Dedifferentiated amniotic fluid mesenchymal stem cell (primary cell): ENCODE data around the gene OSGIN1.
A peak's percentile ranks its signal among the peaks of the same experiment; 100 is the strongest.
"Not testable (repeated sequence)": the region's sequence is repeated elsewhere in the genome, so short reads cannot be mapped to it uniquely, and the experiment has no call there.

Experiments used
- DNase-seq: peaks from one replicate; pipeline ENCODE4 v3.0.0-alpha.2; 2016; ENCODE audit errors: extremely low spot score

The OSGIN1 gene

DNA sequence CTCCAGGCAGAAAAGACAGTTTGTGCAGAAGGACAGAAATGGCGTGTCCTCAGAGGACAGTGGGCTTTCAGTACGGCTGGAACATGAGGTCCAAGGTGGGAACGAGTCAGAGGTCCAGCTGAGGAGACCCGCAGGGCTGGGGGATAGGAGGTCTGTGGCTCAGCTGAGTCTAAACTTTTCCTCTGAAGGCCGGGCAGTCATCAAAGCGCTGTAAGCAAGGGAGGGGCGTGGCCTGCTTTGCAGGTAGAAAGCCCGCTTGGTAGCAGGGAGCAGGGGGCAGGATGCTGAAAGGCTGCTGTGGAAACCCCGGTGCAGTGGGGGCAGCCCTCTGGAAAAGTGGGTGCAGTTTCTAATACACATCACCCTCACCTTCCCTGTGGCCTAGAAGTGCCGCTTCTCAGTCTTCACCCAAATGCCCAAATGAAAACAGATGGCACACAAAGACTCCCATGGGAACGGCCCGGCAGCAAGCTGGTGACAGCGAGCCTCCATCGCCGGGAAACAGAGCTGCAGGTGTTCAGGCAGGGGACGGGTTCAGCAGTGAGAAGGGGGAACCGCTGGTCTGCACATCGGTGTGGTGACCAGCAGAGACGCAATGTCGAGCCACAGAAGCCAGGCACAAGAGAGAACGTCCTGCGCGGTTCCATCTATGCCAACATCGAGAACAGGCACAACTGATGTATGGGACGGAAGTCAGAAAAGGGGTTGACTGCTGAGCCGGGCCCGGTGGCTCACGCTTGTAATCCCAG, 12.2 kb upstream of the OSGIN1 start:
- DNase-seq = no peak

DNA sequence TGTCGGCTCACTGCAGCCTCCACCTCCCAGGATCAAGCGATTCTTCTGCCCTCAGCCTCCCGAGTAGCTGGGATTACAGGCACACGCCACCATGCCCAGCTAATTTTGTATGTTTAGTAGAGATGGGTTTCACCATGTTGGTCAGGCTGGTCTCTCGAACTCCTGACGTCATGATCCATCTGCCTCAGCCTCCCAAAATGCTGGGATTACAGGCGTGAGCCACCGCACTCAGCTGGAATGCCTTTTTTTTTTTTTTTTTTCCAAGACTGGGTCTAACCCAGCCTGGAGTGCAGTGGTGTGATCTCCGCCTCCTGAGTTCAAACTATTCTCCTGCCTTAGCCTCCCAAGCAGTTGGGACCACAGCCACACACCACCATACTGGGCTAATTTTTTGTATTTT, 11.5 kb upstream of the OSGIN1 start:
- not testable (repeated sequence) for DNase-seq

DNA sequence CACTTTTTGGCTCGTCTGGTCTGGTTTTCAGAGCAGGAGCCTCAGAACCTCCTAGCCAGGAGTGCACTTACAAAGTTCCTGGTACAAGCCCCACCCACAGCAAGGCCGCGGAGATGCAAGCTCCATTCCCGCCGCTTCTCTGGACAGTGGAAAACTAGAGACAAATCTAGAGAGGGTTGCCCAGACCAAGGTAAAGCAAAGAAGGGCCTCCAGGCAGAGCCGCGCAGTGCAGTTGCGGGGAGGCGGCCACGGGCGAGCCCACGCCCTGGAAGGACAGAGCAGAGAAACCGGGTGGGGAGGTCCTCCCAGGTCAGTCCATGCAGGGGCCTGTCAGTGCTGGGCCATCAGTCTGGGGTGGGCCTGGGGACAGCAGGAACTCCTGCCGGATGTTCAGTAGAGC, 11.0 kb upstream of the OSGIN1 start:
- DNase-seq = no peak

GRCh38 chr16:83942815-83943515, 10.1 kb upstream of the OSGIN1 start:
- no peak for DNase-seq

DNA sequence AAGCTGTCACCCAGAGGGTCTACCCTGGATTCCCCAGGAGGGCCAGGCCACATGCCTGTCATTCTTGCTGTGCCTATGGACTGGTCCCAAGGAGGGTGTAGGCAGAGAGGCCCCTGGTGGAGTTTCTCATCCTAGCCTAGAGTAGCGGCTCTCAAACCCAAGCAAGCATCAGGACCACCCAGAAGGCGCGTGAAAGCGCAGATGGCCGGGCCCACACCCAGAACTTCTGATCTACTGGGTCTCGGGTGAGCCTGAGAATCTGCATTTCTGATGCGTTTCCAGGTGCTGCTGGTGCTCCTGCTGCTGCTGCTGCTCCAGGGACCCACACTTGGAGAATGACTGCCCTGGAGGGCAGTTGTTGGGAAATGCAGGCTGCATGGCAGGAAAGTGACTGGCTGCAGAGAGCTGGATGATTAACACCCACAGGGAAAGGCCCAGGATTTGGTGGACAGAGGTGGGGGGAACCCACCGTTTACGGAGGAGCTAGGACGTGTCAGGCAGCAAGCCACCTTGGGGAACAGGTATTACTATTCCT, 9.5 kb upstream of the OSGIN1 start:
- no peak for DNase-seq

- no peak for DNase-seq
Measured at GRCh38 chr16:83945587-83945986, 7.5 kb upstream of the OSGIN1 start.

DNA sequence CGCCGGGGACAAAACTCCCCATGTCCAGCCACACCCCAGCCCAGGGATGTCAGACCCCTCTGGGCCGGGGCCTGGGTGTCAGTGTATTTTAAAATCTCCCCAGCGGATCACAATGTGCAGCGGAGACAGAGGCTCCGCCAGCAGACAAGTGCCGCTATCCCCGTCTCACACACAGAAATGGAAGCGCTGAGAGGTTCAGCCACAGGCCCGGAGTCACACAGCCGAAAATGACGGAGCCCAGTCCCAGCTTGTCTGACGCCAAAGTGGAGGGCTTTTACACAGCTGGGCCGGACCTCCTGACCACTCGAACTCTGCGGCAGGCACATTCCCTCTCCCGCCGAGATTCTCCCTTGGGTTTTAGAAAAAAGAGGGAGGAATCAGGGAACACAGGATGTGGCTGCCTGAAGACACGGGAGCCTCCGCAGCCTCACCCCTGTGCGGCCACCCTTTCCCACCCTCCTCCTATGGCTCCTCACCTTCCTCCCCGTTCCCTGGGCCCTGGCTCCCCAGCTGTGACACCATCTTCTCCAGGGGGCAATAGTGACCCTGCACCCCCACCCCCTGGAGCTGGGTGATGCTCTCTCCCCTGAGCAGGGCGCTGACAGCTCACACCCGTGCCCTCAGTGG, 6.8 kb upstream of the OSGIN1 start:
- DNase-seq = no peak

DNA sequence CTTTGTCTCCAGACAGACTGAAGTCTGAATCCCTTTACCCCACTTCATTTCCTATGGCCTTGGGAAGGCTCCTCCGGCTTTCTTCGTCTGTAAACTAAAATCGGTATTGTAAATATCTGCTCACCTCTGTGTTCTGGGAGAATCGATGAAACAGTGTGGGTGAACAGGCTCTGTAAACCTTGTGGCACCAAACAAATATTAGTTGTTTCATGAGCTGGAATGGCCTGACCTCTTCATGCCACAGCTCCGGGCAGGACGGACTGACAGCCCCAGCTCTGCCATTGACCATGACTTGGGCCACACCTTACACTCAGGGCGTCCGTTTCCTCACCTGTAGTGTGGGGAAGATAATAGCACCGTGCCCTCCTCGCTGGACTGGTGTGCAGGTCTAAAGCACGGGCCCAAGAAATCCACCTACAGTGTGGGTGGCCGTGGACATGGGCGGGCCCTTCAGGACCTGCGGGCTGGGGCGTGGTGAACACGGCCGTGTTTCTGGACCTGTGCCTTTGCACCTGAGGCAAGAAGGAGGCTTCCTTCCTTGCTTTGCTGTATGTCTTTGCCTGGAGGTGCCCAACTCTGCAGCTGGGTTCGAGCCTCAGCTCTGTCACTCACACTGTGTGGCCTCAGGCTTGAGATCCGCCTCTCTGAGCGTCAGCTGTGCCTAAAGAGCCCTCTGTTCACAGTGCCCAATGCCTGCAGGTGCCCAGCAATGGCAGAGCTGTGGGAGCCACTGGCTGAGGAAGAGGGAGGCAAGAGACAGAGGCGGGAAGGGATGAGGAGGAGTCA, 6.1 kb upstream of the OSGIN1 start:
- no peak for DNase-seq

DNA sequence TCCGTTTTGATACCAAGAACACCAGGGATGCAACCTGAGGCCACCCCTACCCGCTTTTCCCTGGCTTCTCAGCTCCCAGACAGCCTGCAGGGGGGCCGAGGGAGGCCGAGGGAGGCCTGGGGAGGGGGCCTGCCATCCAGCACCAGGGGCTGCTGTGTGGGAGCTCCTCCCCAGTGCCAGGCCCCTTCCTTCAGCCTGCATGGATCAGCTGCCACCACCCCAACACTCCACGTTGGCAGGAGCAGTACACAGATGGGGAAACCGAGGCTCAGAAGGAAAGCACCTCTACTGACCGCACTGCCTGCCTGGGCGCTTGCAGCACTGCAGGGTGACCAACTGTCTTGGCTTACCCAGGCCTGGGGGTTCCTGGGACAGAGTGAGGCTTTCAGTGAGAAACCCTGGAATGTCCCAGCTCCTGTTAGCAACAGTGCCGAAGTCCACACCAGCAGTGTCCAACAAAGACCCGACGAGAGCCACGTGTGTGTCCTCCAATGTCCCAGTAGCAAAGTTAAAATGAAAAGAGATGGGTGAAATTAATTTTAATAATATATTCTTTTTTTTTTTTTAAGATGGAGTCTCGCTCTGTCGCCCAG, 5.3 kb upstream of the OSGIN1 start:
- DNase-seq = no peak

GRCh38 chr16:83948914-83949723, 3.9 kb upstream of the OSGIN1 start:
- no peak for DNase-seq

DNA sequence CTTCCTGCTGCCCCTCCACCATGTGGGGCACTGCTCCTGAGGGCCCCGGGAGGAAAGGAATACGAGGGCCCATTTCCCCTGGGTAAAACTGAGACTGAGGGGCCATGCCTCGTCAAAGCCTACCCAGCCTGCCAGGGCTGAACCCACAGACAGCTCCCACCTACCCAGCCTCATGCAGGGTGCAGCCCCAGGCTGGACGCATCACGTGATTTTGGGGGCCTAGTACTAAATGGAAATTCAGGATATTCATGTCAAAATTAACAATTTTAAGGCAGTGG, 3.4 kb upstream of the OSGIN1 start:
- DNase-seq = no peak

- not testable (repeated sequence) for DNase-seq
Measured at GRCh38 chr16:83950862-83951399, 2.1 kb upstream of the OSGIN1 start.

DNA sequence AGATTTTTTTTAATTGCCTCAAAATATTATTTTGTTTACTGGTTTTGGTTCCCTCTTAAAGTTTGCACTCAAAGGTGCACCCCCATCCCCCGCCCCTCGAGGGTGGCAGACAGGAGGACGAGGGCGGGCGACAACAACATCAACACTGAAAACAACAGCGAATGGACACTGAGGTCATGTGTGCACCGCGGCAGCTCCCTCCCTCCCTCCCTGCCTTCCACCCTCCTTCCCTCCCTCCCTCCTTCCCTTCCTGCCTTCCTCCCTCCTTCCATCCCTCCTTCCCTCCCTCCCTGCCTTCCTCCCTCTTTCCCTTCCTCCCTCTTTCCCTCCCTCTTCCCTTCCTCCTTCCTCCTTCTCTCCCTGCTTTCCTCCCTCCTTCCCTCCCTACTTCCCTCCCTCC, 1.5 kb upstream of the OSGIN1 start:
- no peak for DNase-seq

GRCh38 chr16:83952587-83952939, 477 bp upstream of the OSGIN1 start:
- DNase-seq = no peak

GRCh38 chr16:83953796-83954576, 946 bp downstream of the OSGIN1 start:
- DNase-seq = no peak

GRCh38 chr16:83954577-83955016, 1.6 kb downstream of the OSGIN1 start:
- peak; percentile 16 for DNase-seq

GRCh38 chr16:83955218-83956130, 2.4 kb downstream of the OSGIN1 start:
- DNase-seq = no peak

DNA sequence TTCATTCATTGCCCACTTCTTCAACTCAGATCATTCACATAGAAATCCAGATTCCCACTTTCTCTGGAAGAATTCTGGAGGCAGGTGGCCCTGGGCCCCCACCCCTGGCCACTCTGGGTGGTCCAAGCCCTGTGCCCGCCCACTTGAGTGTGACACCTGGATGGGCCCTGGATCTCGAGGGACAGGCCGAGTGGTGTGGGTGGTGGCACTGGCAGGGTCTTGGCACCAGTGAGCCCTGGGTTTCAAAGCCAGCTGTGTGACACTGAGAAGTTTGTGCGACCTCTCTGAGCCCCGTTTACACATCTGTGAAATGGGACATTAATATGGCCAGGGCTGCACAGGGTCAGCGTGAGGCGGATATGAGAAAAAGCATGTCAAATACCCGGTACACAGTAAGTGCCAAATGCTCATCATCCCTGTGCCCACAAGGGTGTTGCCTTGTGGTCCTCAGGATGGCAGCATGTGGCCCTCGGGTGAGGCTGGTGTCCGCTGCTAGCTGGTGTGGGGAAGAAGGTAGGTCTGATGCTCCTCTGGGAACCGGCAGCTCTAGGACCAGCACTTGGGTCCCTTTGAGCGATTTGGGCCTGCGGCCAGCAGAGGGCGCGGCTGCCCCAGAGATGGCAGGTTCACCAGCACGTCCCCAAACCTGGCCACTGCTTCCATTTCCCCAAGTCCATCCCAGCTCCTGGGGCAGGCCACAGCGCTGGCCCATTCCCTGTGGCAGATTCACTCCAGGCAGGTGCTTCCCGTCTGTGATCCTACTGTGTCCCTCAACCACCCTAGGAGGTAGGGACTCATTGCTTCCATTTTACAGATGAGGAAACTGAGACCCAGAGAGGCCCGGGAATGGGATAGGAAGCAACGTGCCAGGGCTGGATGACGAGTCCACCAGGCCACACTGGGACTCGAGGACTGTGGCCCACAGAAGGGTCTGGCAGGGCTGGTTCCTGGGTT, 3.6 kb downstream of the OSGIN1 start:
- DNase-seq = peak; percentile 61
